ENCODE results near the gene IL16. TPM values are rescaled to one million over a fixed set of nuclear protein-coding genes. Genes with fewer than 3 reads are reported as not detected.
"Not testable (repeated sequence)": the region's sequence is repeated elsewhere in the genome, so short reads cannot be mapped to it uniquely, and the experiment has no call there.

IL16 gene
- total and polyA plus RNA-seq, 5 donors = 3.1 to 5.1 (median 4.7) TPM

DNA sequence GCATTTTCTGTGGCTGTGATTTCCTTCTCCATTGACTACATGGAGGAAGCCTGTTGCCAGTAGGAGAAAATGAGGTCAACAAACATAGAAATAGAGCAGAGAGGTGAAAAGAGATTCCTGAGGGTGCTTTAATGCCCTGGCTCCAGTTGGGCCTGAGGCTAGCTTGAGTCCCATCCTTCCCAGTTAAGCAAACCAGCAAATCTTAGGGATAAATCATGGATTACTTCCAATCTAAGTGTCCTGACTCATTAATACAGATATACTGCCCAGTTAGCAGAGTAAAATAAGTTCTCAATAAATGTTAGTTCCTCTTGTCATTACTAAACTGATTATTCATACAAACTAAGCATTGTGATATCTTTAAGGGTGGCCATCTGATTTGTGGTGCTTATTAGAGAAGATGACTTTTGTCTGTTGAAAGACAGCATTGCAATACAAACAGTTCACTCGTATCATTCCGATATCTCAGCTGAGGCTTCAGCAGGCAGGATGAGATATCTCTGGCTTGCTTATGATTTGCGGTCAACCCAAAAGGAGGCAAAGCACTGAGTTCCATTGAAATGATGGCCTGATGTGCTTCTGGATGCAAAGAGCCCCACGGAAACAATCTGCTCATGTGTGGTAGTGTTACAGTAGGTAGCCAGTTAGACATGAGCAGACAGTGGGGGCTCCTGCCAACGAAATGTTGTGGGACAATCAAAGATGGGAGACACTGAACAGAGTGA, 133.8 kb downstream of the IL16 start:
- H3K27ac ChIP-seq (ENCODE audit: low read length) = no peak overlapping the region
- H3K27me3 ChIP-seq (ENCODE audit: control insufficient read depth, insufficient read depth) = no peaks in the 10 kb centered on the region
- H3K4me1 ChIP-seq (ENCODE audit: control insufficient read depth, insufficient read depth, low read length) = peaks cover 2% of the 10 kb centered on the region
- intact Hi-C loops (cut with DNase I) = no loop called here
- no peak for DNase-seq
- whole genome bisulfite sequencing = 65% methylated on average over 5 of the region's 5 CpGs
- no peak overlapping the region for H3K4me3 ChIP-seq (ENCODE audit: low read length)
- no peak for ATAC-seq
- no peaks in the 10 kb centered on the region for H3K9me3 ChIP-seq (ENCODE audit: control insufficient read depth, low read length)

DNA sequence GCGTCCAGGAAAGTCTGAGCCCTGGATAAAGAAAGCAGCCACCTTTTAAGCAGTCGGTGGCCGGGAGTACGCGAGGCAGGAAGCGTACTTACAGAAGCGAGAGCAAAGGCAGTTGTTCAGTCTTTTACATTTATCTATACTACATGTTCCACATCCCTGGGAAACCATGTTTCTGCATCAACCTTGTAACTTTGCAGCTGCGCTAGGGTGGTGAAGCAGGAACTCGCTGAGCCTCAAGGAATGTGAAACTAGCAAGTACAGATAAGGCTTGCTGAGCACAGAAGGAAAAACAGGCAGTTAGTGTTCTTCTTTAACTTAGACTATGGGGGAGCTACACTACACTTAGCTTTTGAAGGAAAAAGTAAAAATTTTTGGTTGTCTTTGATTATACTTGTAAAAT, 134.5 kb downstream of the IL16 start:
- H3K4me1 ChIP-seq (ENCODE audit: control insufficient read depth, insufficient read depth, low read length); intact Hi-C loops (cut with DNase I); H3K27me3 ChIP-seq (ENCODE audit: control insufficient read depth, insufficient read depth); ATAC-seq; H3K9me3 ChIP-seq (ENCODE audit: control insufficient read depth, low read length); H3K27ac ChIP-seq (ENCODE audit: low read length); DNase-seq; H3K4me3 ChIP-seq (ENCODE audit: low read length): not testable (repeated sequence)
- WGBS = 51% methylated on average over 9 of the region's 9 CpGs

DNA sequence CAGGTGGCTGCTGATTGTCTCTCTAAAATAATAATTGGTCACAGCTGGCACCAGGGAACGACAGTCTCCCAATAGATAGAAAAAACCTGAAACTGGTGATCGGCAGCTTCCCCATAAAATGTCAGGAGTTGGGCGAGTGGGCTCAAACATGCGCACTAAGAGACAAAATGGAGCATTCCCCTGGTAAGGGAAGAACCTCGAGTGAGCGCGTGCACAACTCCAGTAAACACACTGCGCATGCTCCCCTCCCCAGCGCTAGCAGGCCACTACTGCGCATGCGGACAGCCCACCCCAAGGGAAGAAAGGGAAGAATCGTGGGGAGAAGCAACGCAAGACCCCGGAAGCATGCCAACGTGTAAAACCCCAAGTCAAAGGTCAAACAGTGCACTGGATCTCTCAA, 134.9 kb downstream of the IL16 start:
- intact Hi-C loops (cut with DNase I) = no loop called here
- DNase-seq = no peak
- Histone ChIP-seq H3K4me3 (ENCODE audit: low read length) (no peak overlapping the region), H3K27ac (ENCODE audit: low read length) (no peak overlapping the region), H3K9me3 (ENCODE audit: control insufficient read depth, low read length) (no peaks in the 10 kb centered on the region), H3K4me1 (ENCODE audit: control insufficient read depth, insufficient read depth, low read length) (peaks cover 2% of the 10 kb centered on the region), H3K27me3 (ENCODE audit: control insufficient read depth, insufficient read depth) (no peaks in the 10 kb centered on the region)
- no peak for ATAC-seq
- WGBS = 88% methylated on average over 15 of the region's 15 CpGs

DNA sequence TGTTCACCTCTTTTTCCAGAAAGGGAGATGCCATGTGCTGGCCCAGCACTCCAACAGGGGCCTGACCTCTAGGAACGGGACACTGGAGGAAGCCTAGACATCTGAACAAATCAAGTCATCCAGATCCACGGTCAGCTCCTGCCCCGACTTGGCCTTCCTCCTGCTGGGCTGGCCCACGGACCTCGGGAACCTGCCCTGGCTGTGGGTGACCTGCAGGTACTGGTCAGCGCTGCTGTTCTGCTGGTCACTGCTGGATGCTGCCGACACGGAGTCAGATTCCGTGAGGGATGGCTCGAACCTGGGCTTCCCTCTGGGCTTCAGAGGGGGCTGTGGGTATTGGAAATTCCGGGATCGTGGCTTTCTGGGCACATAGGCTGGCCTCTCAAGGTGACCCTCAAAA, 135.6 kb downstream of the IL16 start:
- intact Hi-C loops (cut with DNase I) = no loop called here

DNA sequence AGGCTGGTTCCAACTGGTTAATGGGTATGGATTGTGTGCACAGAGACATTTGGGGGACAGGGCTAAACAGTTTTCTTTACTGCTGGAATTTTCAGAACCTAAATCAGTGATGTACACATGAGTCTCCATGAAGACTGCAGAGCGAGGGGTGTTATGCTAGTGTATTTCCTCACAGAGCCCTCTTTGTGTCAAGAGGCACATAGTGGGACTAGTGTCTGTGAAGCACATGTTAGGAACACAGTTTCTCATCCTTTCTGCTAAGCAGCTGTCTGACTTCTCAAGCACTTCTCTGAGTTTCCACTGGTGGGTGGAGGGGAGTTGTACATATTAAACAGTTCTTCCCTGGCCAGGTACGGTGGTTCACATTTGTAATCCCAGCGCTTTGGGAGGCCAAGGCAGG, 136.7 kb downstream of the IL16 start:
- intact Hi-C loops (cut with DNase I) = no loop called here
- Histone ChIP-seq H3K27ac (ENCODE audit: low read length) (no peak overlapping the region), H3K27me3 (ENCODE audit: control insufficient read depth, insufficient read depth) (no peaks in the 10 kb centered on the region), H3K9me3 (ENCODE audit: control insufficient read depth, low read length) (no peaks in the 10 kb centered on the region), H3K4me1 (ENCODE audit: control insufficient read depth, insufficient read depth, low read length) (peaks cover 2% of the 10 kb centered on the region), H3K4me3 (ENCODE audit: low read length) (no peak overlapping the region)
- WGBS = 97% methylated on average over 3 of the region's 3 CpGs
- DNase-seq = no peak
- no peak for ATAC-seq

More for the DNA sequence above, 135.6 kb downstream of the IL16 start:
- Histone ChIP-seq H3K4me3 (ENCODE audit: low read length) (no peak overlapping the region), H3K27me3 (ENCODE audit: control insufficient read depth, insufficient read depth) (no peaks in the 10 kb centered on the region), H3K4me1 (ENCODE audit: control insufficient read depth, insufficient read depth, low read length) (peaks cover 2% of the 10 kb centered on the region), H3K9me3 (ENCODE audit: control insufficient read depth, low read length) (no peaks in the 10 kb centered on the region), H3K27ac (ENCODE audit: low read length) (no peak overlapping the region)
- DNase-seq = no peak
- WGBS = 95% methylated on average over 12 of the region's 12 CpGs
- ATAC-seq = no peak

DNA sequence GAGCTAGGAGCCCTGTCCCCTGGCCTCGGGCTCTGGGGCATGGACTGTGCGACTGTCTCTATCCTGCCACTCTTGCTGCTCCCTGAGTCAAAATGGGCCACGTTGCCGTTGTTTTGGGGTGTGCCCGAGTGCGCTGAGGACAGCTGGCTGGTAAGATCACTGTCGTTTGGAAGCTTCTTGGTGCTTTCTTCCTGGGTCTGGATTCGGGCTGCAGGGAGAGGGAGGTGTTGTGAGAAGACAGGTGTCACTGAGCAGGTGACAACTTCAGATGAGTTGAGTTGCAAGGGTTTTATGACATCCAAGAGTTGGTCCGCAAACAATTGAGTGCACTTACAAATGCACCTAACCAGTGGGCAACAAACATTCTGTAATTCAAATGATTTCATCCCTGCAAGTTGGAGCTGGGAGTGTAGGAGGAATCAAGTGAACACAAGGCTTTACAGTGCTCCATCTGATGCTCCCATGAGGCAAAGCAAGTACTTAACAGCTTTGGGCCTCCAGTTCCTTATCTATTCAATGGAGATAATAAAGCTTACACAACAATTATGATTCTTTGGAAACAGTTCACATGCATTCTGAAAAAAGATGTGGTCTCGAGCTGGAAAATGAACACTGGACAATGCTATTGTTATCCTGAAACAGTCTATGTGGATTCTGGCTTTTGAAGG, 138.2 kb downstream of the IL16 start:
- peaks cover 2% of the 10 kb centered on the region for H3K4me1 ChIP-seq (ENCODE audit: control insufficient read depth, insufficient read depth, low read length)
- no peak overlapping the region for H3K27ac ChIP-seq (ENCODE audit: low read length)
- no peaks in the 10 kb centered on the region for H3K9me3 ChIP-seq (ENCODE audit: control insufficient read depth, low read length)
- 73% methylated on average over 10 of the region's 10 CpGs for WGBS
- H3K27me3 ChIP-seq (ENCODE audit: control insufficient read depth, insufficient read depth) = no peaks in the 10 kb centered on the region
- intact Hi-C loops (cut with DNase I) = no loop called here
- ATAC-seq (peak; percentile 35 to 65), DNase-seq (no peak)
- no peak overlapping the region for H3K4me3 ChIP-seq (ENCODE audit: low read length)

DNA sequence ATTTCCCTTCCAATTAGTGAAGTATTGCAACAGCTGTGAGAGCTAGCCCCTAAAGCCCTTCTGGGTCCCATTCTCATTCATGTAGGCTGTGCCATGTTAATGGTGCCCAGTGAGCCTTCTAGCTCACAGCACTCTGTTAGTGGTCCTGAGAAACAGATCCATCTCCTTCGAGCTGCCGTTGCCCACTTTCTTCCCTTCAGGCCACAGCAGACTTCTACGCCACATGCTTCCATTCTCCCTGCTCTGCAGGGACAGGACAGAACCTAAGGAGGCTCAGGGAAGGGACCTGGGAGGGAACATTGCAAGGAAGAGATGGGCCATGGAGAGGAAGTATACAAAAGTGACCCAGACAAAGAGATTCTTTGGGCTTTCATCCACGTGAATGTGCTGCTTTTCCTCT, 139.0 kb downstream of the IL16 start:
- ATAC-seq = no peak
- 80% methylated on average over 4 of the region's 4 CpGs for WGBS
- peaks cover 2% of the 10 kb centered on the region for H3K4me1 ChIP-seq (ENCODE audit: control insufficient read depth, insufficient read depth, low read length)
- no peak for DNase-seq
- intact Hi-C loops (cut with DNase I) = no loop called here
- no peaks in the 10 kb centered on the region for H3K9me3 ChIP-seq (ENCODE audit: control insufficient read depth, low read length)
- no peak overlapping the region for H3K4me3 ChIP-seq (ENCODE audit: low read length)
- H3K27ac ChIP-seq (ENCODE audit: low read length) = no peak overlapping the region
- H3K27me3 ChIP-seq (ENCODE audit: control insufficient read depth, insufficient read depth) = no peaks in the 10 kb centered on the region

DNA sequence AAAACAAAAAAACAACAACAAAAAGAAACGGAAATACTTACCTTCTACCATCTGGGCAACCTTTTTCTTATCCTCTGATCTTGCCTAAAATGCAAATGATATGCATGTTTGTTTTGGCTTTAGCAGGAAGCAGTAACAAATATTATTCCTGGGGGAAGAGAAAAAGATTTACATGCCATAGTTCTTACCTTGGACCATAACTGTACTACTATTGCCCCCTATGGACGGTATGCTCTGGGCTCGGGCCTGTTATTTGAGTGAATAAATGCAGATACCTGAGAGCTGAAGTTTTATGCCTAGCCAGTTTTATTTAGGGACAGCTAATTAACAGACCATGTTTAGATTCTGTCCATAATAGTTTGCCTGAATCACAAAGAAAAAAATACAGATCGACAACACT, 139.9 kb downstream of the IL16 start:
- H3K27me3 ChIP-seq (ENCODE audit: control insufficient read depth, insufficient read depth) = no peaks in the 10 kb centered on the region
- DNase-seq (no peak), ATAC-seq (no peak)
- peaks cover 2% of the 10 kb centered on the region for H3K4me1 ChIP-seq (ENCODE audit: control insufficient read depth, insufficient read depth, low read length)
- WGBS = 86% methylated on average over 4 of the region's 4 CpGs
- intact Hi-C loops (cut with DNase I) = no loop called here
- H3K4me3 ChIP-seq (ENCODE audit: low read length) = no peak overlapping the region
- no peaks in the 10 kb centered on the region for H3K9me3 ChIP-seq (ENCODE audit: control insufficient read depth, low read length)
- H3K27ac ChIP-seq (ENCODE audit: low read length) = no peak overlapping the region

DNA sequence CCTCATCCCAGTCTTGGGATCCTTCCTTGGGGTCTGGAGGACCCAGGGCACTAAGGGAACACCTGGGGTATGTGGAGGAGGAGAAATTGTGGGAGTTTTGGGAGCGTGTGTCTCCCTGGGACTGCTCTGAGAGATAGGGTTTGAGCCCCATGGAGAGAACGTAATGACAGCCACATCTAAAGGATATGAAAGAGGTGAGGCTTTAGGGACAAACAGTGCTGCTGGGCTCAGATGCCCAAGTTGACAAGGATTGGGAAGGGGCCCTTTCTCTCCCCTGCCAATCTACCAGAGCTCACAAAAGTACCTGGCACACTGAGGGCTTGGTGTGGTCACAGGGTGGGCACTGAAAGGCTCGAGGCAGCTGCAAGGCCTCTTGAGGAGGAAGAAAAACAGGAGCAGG, 140.6 kb downstream of the IL16 start:
- no peak for ATAC-seq
- H3K4me3 ChIP-seq (ENCODE audit: low read length) = no peak overlapping the region
- WGBS = 73% methylated on average over 3 of the region's 3 CpGs
- no peaks in the 10 kb centered on the region for H3K9me3 ChIP-seq (ENCODE audit: control insufficient read depth, low read length)
- no peaks in the 10 kb centered on the region for H3K27me3 ChIP-seq (ENCODE audit: control insufficient read depth, insufficient read depth)
- DNase-seq = no peak
- intact Hi-C loops (cut with DNase I) = no loop called here
- peak overlapping the region; percentile 40 for H3K27ac ChIP-seq (ENCODE audit: low read length)
- H3K4me1 ChIP-seq (ENCODE audit: control insufficient read depth, insufficient read depth, low read length) = peaks cover 2% of the 10 kb centered on the region

DNA sequence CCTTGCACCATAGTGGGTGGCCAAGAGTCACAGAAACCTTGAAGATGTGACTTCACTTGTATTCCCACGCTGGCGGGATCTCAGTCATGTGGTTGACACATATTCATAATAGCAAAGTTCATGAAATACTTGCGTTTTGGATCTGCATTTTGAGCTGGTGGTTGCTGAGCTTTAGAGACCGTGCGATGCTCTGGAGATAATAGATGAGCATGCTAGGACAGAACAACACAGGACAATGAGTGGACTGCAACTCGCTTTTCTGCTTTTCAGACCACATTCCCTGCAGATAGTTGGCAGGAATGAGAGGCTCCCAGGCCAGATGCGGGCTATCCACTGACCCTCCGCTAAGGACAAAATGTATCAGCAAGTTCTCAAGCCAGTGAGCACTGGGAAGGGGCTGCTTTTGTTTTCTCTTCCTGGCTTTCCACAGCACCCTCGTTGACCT, 141.1 kb downstream of the IL16 start:
- peak overlapping the region; percentile 59 for H3K27ac ChIP-seq (ENCODE audit: low read length)
- DNase-seq (peak in 1 of 3 donors; percentile 62), ATAC-seq (peak; percentile 23 to 52)
- H3K4me3 ChIP-seq (ENCODE audit: low read length) = no peak overlapping the region
- 56% methylated on average over 9 of the region's 9 CpGs for WGBS
- H3K9me3 ChIP-seq (ENCODE audit: control insufficient read depth, low read length) = no peaks in the 10 kb centered on the region
- H3K27me3 ChIP-seq (ENCODE audit: control insufficient read depth, insufficient read depth) = no peaks in the 10 kb centered on the region
- intact Hi-C loops (cut with DNase I) = no loop called here
- H3K4me1 ChIP-seq (ENCODE audit: control insufficient read depth, insufficient read depth, low read length) = peaks cover 2% of the 10 kb centered on the region

DNA sequence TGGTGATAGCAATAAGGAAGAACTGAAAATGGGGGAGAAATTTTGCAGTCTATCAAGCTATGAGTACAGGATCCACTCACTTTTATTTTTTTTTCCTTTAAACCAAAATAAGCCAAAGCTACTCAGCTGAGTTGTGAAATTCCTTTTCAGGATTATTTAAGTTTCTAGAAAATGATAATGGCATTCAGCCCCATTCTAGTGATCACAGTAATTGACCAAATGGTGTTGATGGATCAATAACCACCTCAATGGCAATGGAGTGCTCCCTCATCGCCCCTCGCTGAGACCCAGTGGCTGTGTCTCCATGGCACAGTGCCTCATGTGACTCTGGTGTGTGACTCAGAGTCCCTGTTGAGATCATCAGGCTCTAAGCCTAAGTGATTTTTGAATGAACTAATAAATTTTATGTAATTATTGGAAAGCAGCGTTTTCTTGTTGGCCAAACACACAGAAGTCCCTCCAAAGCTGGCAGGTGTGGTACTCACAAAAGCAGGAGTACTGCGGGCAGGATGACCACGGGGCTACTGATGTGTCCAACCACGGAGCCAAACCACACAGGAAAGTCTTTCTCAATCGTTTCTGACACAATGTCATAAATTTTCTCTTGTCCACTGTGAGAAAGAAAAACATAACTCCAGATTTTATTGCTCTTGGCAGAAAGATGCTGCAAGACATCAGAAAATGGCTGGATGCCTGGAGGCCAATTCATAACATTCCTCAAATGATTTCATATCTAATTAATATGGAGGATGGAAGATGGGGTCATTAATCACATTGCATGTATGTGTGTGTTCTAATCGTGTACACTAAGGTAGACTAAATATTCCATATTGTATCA, 141.7 kb downstream of the IL16 start:
- ATAC-seq (peak; percentile 69 to 79), DNase-seq (peak; percentile 61 to 75 (median 69))
- Histone ChIP-seq H3K9me3 (ENCODE audit: control insufficient read depth, low read length) (no peaks in the 10 kb centered on the region), H3K27me3 (ENCODE audit: control insufficient read depth, insufficient read depth) (no peaks in the 10 kb centered on the region), H3K27ac (ENCODE audit: low read length) (peak overlapping the region; percentile 65), H3K4me1 (ENCODE audit: control insufficient read depth, insufficient read depth, low read length) (peaks cover 2% of the 10 kb centered on the region), H3K4me3 (ENCODE audit: low read length) (no peak overlapping the region)
- 45% methylated on average over 8 of the region's 8 CpGs for WGBS
- intact Hi-C loops (cut with DNase I) = no loop called here
